B cell (primary cell): ENCODE measurements around the gene BLOC1S3. TPM values are rescaled to one million over a fixed set of nuclear protein-coding genes. Genes with fewer than 3 reads are reported as not detected.

Experiments used
- ATAC-seq: fragments of 200-7000 bp; cut with Tn5 transposase; one replicate; pipeline ENCODE4 v1.10.0; 2021; ENCODE audit warnings: low read depth, mild to moderate bottlenecking, moderate number of reproducible peaks, moderate library complexity
- CTCF ChIA-PET: fragments of 350-600 bp; sonication (Branson Sonifier 250); formaldehyde crosslinking; loops from one replicate; lab custom pipeline; 2021; ENCODE audit warnings: antibody characterized with exemption, inconsistent platforms; lab: Charles Lee
- POLR2A ChIA-PET: fragments of 350-600 bp; sonication (Branson Sonifier 250); formaldehyde crosslinking; loops from one replicate; lab custom pipeline; 2021; ENCODE audit warnings: antibody characterized with exemption; lab: Charles Lee
- DNase-seq: peaks from one replicate; pipeline ENCODE4 v3.0.0; 2013
- H2AFZ ChIP-seq: 2 replicates; pipeline ENCODE4 v1.6.1; 2012; ENCODE audit warnings: mild to moderate bottlenecking, low read depth, low read length; ENCODE audit not compliant: insufficient read depth, poor library complexity, severe bottlenecking
- H3K27ac ChIP-seq, 2 donors: 1 replicate in 1 of 2; 2 replicates in 1 of 2; pipeline ENCODE4 v1.5.1; 2012 to 2013; ENCODE audit warnings: low read length in 2 of 2, mild to moderate bottlenecking in 2 of 2, moderate library complexity in 1 of 2
- H3K27me3 ChIP-seq, 4 experiments: fragments of 200-600 bp in 1 of 4; sonication (generic) in 1 of 4; replicated peaks in 1 of 4; 1 replicate in 2 of 4; 2 replicates in 2 of 4; pipeline versions ENCODE4 v1.6.1 to v1.7.0; 2013 to 2016; ENCODE audit warnings: low read length in 3 of 4, mild to moderate bottlenecking in 2 of 4, mixed read lengths in 1 of 4, moderate library complexity in 1 of 4; ENCODE audit not compliant: insufficient read depth in 4 of 4, control insufficient read depth in 3 of 4; ENCODE audit errors: control extremely low read depth in 1 of 4
- H3K36me3 ChIP-seq, 2 experiments: replicated peaks in 1 of 2; 1 replicate in 1 of 2; 2 replicates in 1 of 2; pipeline versions ENCODE4 v1.6.1 to v1.7.1; 2013; ENCODE audit warnings: low read length in 1 of 2; ENCODE audit not compliant: insufficient read depth in 2 of 2, control insufficient read depth in 1 of 2; ENCODE audit errors: control extremely low read depth in 1 of 2, extremely low read depth in 1 of 2
- H3K4me1 ChIP-seq, 2 donors: fragments of 200-600 bp in 1 of 2; sonication (generic) in 1 of 2; 1 replicate in 1 of 2; 2 replicates in 1 of 2; pipeline versions ENCODE4 v1.5.1 to v1.6.1; 2013 to 2017; ENCODE audit warnings: low read length in 2 of 2; ENCODE audit not compliant: control insufficient read depth in 2 of 2, insufficient read depth in 2 of 2
- H3K4me2 ChIP-seq: replicated peaks from 2 replicates; pipeline ENCODE3; 2012; ENCODE audit warnings: mild to moderate bottlenecking, low read depth, low read length; ENCODE audit not compliant: poor library complexity, severe bottlenecking
- H3K4me3 ChIP-seq, 5 experiments: fragments of 200-600 bp in 1 of 5; sonication (generic) in 1 of 5; 1 replicate in 3 of 5; 2 replicates in 2 of 5; pipeline versions ENCODE4 v1.5.1 to v1.7.0; 2011 to 2016; ENCODE audit warnings: low read length in 4 of 5, mild to moderate bottlenecking in 4 of 5, low read depth in 2 of 5, control low read depth in 1 of 5, moderate library complexity in 1 of 5; ENCODE audit not compliant: insufficient read depth in 1 of 5; ENCODE audit errors: control extremely low read depth in 1 of 5, extremely low read depth in 1 of 5
- H3K79me2 ChIP-seq: fragments of 200-600 bp; sonication (generic); one replicate; pipeline ENCODE4 v1.6.0; 2016; ENCODE audit warnings: low read length; ENCODE audit not compliant: control insufficient read depth, insufficient read depth
- H3K9ac ChIP-seq: fragments of 200-600 bp; sonication (generic); 2 replicates; pipeline ENCODE4 v1.6.1; 2017; ENCODE audit warnings: mild to moderate bottlenecking, low read length, moderate library complexity
- H3K9me3 ChIP-seq, 3 donors: one replicate each; pipeline versions ENCODE4 v1.6.1 to v1.7.1; 2013; ENCODE audit warnings: low read length in 2 of 3; ENCODE audit not compliant: control insufficient read depth in 2 of 3, insufficient read depth in 1 of 3; ENCODE audit errors: control extremely low read depth in 1 of 3
- H4K20me1 ChIP-seq: 2 replicates; pipeline ENCODE4 v1.6.0; 2012; ENCODE audit warnings: mild to moderate bottlenecking, low read length; ENCODE audit not compliant: insufficient read depth, control insufficient read depth, poor library complexity, severe bottlenecking
- H3K27ac Mint-ChIP-seq: one replicate; pipeline ENCODE4 v1.8.0; 2021; ENCODE audit warnings: mixed read lengths
- H3K27me3 Mint-ChIP-seq: one replicate; pipeline ENCODE4 v1.8.0; 2021; ENCODE audit warnings: mixed read lengths
- H3K4me1 Mint-ChIP-seq: one replicate; pipeline ENCODE4 v1.8.0; 2021; ENCODE audit warnings: mixed read lengths
- H3K4me3 Mint-ChIP-seq: one replicate; pipeline ENCODE4 v1.8.0; 2021; ENCODE audit warnings: mixed read lengths
- H3K9me3 Mint-ChIP-seq: one replicate; pipeline ENCODE4 v1.8.0; 2022; ENCODE audit warnings: mixed read lengths; ENCODE audit not compliant: insufficient read depth
- EZH2 ChIP-seq: IDR thresholded peaks from 2 replicates; pipeline ENCODE4 v1.6.1; 2012; ENCODE audit warnings: borderline replicate concordance, low read depth, mild to moderate bottlenecking, moderate library complexity, low read length; ENCODE audit not compliant: insufficient read depth, poor library complexity, severe bottlenecking
- WGBS: methylation state at CpG from one replicate; pipeline ENCODE4 v1.1.5; 2013; ENCODE audit warnings: missing lambda C conversion rate; ENCODE audit not compliant: insufficient coverage; 5-methylcytosine and 5-hydroxymethylcytosine counted together
- intact Hi-C: fragments of 100-400 bp; cut with micrococcal nuclease; formaldehyde crosslinking; loops from one replicate; pipeline ENCODE4 v1.10.0; 2022
- polyA plus RNA-seq: library from polyadenylated mRNA; depleted of rRNA; stranded (reverse); fragments of >200 nt; gene quantifications from 2 replicates; pipeline ENCODE4 v1.2.3, GENCODE V29; 2012
- total RNA-seq, 2 donors: library from RNA; stranded (reverse); fragments of 120-200 nt in 1 of 2; gene quantifications; 1 replicate in 1 of 2; 2 replicates in 1 of 2; pipeline versions ENCODE4 v1.2.3 to v1.2.4, GENCODE V29; 2013 to 2022
- TF ChIP-seq, protein P1 (sequence below): fragments of 200-600 bp; IDR thresholded peaks from one replicate; pipeline ENCODE4 v1.8.0; 2022; ENCODE audit warnings: antibody characterized with exemption, mild to moderate bottlenecking

The BLOC1S3 gene
- total and polyA plus RNA-seq, 2 donors (not counting 1 experiment from before 2014, with no cell fraction given), result 7.2 to 21.1 TPM

DNA sequence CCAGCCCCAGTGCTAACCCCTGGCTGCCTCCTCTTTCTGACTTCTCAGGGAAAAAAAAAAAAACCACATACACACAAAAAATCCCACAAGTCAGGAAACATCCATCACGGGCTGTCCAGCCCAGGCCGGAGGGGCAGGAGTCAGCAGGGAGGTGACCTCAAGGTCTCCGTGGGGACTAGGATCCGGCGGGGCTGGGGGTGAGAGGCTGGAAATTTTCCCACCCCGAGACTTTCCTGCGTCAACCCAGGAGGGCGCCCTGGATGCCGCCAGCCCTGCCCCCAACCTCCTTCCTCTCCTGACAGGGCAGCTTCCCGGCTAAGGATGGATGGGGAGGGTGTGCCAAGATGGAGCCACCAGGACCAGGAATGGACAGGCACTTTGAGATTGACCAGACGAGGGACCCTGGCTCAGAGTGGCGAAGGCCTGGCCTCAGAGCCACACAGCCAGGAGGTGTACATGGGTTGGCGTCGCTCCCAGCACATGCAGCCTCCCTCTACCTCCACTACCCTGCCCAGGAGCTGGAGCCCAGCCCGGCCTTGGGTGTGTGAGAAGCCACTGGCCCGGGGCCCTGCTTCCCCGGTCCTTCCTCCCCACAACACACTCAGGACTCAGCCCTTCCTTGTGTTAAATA is 33.3 kb downstream of the BLOC1S3 start:
- no peaks in the 10 kb centered on the region for H3K4me1 ChIP-seq
- H3K27ac Mint-ChIP-seq, result no peak overlapping the region
- H3K27me3 ChIP-seq, result peaks cover 0 to 21% (median 5%) of the 10 kb centered on the region in 4 experiments
- ChIA-PET CTCF (interaction anchor here (0.7 kb wide), 1 partner anchor 297 kb away, joined by 3 read pairs; no protein-coding TSS in a partner anchor), POLR2A (no interaction called here)
- H3K4me2 ChIP-seq, result no peak overlapping the region
- no peak overlapping the region for H2AFZ ChIP-seq
- no peaks in the 10 kb centered on the region for H3K9me3 Mint-ChIP-seq
- peaks cover 3% of the 10 kb centered on the region for H3K4me1 Mint-ChIP-seq
- DNase-seq, result no peak
- no peaks in the 10 kb centered on the region for H3K79me2 ChIP-seq
- H3K4me3 Mint-ChIP-seq, result no peak overlapping the region
- ATAC-seq, result no peak
- no peaks in the 10 kb centered on the region for H3K36me3 ChIP-seq
- no peaks in the 10 kb centered on the region for H4K20me1 ChIP-seq
- WGBS, result 23% methylated on average over 8 of the region's 17 CpGs
- TF ChIP-seq, protein P1, sequence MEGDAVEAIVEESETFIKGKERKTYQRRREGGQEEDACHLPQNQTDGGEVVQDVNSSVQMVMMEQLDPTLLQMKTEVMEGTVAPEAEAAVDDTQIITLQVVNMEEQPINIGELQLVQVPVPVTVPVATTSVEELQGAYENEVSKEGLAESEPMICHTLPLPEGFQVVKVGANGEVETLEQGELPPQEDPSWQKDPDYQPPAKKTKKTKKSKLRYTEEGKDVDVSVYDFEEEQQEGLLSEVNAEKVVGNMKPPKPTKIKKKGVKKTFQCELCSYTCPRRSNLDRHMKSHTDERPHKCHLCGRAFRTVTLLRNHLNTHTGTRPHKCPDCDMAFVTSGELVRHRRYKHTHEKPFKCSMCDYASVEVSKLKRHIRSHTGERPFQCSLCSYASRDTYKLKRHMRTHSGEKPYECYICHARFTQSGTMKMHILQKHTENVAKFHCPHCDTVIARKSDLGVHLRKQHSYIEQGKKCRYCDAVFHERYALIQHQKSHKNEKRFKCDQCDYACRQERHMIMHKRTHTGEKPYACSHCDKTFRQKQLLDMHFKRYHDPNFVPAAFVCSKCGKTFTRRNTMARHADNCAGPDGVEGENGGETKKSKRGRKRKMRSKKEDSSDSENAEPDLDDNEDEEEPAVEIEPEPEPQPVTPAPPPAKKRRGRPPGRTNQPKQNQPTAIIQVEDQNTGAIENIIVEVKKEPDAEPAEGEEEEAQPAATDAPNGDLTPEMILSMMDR, result no peak
- no peak for TF ChIP-seq EZH2
- H3K9me3 ChIP-seq, result no peaks in the 10 kb centered on the region
- no peak overlapping the region for H3K9ac ChIP-seq
- peaks cover 38% of the 10 kb centered on the region for H3K27me3 Mint-ChIP-seq
- no peak overlapping the region for H3K27ac ChIP-seq
- H3K4me3 ChIP-seq, result no peak overlapping the region
- intact Hi-C loops, result no loop called here

DNA sequence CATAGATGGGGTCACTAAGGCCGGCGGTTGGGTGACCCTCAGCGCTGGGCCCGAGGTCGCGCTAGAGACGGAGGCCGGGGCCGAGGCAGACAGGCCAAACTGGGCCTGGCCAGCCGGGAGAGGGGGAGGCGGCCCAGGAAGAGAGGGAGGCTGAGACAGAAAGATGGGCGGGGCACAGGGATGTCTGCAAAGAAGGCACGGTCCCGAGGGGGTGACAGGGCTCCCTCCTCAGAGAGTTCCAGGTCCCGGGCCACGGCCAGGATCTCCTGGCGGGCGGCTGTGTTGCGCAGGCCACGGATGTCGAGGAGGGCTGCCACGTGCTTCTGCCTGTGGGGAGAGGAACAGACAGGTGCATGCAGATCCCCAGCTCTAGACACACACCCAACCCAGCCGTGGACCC is 34.4 kb downstream of the BLOC1S3 start:
- H3K27me3 Mint-ChIP-seq, result peaks cover 41% of the 10 kb centered on the region

More for the DNA sequence above, 34.4 kb downstream of the BLOC1S3 start:
- Mint-ChIP-seq H3K27ac (no peak overlapping the region), H3K9me3 (no peaks in the 10 kb centered on the region), H3K4me3 (no peak overlapping the region), H3K4me1 (peaks cover 3% of the 10 kb centered on the region)
- Histone ChIP-seq H3K79me2 (no peaks in the 10 kb centered on the region), H3K27me3 (peaks cover 0 to 31% (median 9%) of the 10 kb centered on the region in 4 experiments), H2AFZ (no peak overlapping the region), H3K36me3 (no peaks in the 10 kb centered on the region), H4K20me1 (no peaks in the 10 kb centered on the region), H3K4me3 (no peak overlapping the region), H3K4me1 (no peaks in the 10 kb centered on the region), H3K9ac (no peak overlapping the region), H3K4me2 (no peak overlapping the region), H3K9me3 (no peaks in the 10 kb centered on the region), H3K27ac (no peak overlapping the region)
- ATAC-seq (no peak), DNase-seq (no peak)
- CTCF ChIA-PET, result no interaction called here
- 86% methylated on average over 23 of the region's 23 CpGs for WGBS
- TF ChIP-seq, protein P1, result no peak
- TF ChIP-seq EZH2, result no peak
- intact Hi-C loops, result no loop called here
- POLR2A ChIA-PET, result no interaction called here
